ENCODE results near the gene PTPRB.
"Not testable (repeated sequence)": the region's sequence is repeated elsewhere in the genome, so short reads cannot be mapped to it uniquely, and the experiment has no call there.

PTPRB gene

DNA sequence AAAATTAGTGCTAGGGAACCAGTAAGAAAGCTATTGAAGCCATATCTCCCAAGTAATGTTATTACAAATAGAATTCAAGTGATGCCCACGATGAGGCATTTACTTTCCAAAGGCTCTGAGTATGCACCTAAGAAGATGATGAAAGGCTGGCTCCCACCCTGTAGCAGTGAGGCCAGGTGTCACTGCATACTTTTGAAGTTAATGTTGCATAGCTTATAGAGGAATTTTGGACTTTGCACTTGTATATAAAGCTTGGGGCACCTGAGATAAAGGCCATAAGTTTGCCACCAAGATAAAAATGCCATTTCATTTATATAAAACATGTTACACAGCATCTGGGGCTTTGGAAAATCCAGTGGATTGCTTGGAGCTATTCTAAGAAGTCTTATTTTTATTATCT is 96.2 kb downstream of the PTPRB start:
- no peak for DNase-seq (ENCODE audit: low read depth)

DNA sequence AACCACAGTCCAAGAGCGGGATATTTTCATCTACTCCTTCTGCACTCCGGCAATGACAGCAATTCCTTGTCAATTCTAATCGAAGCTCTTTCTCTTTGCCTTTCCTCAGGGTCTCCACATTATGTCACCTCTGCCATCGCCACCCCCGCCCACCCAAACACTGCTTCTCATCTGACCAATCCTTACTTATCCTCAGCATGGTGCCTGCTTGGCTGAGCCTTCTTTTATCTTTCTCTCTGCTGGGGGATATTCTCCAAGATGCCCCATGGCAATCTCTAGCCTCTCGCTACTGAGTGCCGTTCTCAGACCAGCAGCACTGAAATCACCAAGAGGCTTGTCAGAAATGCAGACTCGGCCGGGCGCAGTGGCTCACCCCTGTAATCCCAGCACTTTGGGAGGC is 100.6 kb downstream of the PTPRB start:
- no peak for DNase-seq (ENCODE audit: low read depth)

DNA sequence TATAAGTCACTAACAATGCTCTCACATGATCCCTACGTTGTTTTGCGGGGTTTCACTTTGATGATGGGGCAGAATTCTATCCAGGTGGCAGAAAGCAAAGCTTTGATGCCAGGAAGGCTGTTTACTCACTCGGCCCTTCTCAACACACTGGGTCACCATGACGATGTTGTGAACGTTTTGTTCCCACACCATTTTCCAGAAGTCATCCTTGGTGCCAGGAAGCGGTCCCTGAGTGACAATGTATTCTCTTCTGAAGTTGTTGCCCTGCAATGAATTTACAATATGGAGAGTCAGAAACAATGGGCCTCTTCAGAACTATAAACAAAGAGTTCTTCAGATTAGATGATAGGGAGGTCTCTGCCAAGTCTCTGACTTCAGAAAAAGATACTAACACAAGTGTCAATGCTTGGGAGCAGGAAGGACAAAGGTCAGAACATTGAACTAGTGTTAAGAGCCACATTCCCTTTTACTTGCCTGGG is 101.3 kb downstream of the PTPRB start:
- no peak for DNase-seq (ENCODE audit: low read depth)

DNA sequence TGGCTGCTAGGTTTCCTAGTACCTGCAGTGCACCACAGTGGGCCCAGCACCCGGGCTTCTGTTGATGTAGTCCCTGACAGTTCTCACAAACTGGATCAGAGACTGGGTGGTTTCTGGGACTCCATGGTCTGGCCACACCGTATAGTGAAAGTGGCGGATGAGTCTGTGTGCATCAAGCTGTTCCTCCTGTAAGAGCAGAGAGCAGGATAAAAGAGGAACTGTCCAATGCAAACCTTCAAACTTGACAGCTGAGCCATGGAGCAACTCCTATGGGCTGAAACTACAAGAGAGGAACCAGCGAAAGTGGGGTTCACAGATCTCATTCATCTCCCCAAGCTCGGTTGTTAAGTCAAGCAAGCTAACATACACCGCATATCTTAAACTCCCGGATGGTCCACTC is 102.8 kb downstream of the PTPRB start:
- no peak for DNase-seq (ENCODE audit: low read depth)

DNA sequence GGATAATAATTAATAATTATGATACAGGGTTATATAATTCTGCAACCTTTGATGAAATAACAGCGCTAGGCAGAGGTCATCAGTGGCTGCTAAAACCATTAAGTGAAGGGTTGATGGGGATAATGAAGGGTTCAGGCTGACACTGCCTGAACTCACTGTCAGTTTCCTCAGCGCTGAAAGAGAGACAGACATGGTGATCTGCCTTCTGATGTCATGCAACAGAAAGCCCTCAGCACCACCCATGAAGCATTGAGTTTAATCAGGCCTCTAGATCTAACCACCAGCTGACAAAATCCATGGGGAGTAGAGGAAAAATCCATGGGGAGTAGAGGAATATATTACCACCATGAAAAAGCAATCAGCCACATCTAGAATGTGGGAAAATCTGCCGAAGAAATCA is 107.6 kb downstream of the PTPRB start:
- DNase-seq (ENCODE audit: low read depth): no peak

DNA sequence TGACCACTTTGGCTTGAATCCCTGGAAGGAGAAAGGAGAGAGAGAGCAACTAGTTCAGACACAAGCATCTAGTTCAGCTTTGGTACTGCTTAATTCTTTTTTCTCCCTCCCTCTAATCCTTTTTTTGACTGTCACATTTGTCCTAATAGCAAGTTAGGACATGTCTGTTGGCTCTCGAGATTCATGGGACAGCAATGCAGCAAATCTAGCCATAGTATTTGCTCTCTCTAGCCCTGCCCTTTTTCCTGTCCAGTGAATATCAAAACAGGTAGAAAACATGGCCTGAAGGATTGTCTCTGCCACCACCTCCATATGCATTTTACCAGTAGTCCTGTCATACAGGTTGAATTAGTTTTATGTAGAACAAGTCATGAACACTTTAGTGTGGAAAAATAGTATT is 116.4 kb downstream of the PTPRB start:
- no peak for DNase-seq (ENCODE audit: low read depth)

DNA sequence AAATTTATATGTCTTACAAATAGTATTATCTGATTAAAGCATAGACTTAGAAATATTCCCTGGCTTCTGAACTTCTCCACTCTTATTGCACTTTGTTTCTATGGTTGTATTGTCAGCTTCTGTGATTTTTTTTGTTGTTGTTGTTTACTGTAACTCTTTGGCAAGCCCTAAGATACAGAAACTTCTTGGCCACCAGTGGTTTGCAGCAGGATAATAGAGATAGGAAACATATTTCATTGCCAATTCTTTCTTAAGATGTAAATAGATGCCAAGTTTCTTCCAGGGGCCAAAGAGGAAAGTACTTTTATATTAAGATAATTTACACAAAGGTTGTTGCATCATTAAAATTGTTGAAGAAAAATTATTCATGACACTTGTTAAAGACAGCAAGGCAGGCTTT is 123.8 kb downstream of the PTPRB start:
- no peak for DNase-seq (ENCODE audit: low read depth)

DNA sequence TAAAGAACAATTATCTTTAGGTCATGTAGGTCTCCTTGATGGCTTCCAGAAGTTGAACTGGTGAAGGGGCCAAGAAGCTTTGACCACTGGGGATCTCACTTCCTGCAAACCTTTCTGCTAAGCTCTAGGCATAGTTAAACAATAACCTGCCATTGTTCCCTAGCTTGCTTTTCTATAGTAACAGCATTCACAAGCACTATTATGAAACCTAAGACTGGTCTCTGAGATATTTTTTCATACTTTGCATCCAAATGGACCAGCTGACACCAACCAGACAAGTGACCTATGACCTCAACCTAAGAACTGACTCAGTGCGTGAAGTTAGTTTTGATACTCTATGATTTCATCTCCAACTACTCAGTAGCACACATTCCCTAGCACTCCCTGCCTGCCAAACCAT is 129.1 kb downstream of the PTPRB start:
- no peak for DNase-seq (ENCODE audit: low read depth)

DNA sequence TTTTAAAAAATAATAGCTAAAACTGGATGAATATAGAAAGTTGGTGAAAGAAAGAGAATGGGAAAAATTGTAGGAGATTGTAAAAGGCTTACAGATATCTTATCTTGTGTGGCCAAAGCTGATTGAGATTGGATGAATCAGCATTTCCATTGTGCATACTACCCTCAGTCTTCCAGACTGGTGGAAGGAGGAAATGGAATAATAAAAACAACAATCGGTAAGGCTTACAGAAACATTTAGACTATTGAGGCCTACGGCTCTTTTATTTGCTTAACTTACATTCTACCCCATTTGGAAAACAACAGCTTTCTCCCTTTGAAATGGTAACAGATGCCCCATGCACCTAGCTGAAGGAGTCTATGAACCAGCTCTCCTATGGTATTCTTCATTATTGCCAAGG is 129.8 kb downstream of the PTPRB start:
- no peak for DNase-seq (ENCODE audit: low read depth)

DNA sequence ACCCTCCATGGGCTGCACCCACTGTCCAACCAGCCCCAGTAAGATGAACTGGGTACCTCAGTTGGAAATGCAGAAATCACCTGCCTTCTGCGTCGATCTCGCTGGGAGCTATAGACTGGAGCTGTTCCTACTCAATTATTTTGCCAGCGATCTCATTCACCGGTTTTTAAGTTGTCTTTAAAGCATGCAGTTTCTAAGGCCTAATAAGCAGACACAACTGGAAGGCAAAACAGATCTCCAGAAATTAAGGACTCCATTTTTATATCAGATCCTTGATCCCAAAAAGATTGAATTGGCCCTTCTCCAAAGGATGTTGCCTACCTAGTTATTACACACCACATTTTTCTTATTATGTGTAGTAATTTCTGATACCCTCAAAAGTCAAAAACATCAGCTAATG is 139.7 kb downstream of the PTPRB start:
- no peak for DNase-seq (ENCODE audit: low read depth)

DNA sequence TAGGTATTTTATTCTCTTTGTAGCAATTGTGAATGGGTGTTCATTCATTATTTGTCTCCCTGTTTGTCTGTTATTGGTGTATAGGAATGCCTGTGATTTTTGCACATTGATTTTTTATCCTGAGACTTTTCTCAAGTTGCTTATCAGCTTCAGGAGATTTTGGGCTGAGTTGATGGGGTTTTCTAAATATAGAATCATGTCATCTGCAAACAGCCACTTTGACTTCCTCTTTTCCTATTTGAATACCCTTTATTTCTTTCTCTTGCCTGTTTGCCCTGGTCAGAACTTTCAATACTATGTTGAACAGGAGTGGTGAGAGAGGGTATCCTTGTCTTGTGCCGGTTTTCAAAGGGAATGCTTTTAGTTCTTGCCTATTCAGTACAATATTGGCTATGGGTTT is 144.3 kb downstream of the PTPRB start:
- not testable (repeated sequence) for DNase-seq (ENCODE audit: low read depth)

DNA sequence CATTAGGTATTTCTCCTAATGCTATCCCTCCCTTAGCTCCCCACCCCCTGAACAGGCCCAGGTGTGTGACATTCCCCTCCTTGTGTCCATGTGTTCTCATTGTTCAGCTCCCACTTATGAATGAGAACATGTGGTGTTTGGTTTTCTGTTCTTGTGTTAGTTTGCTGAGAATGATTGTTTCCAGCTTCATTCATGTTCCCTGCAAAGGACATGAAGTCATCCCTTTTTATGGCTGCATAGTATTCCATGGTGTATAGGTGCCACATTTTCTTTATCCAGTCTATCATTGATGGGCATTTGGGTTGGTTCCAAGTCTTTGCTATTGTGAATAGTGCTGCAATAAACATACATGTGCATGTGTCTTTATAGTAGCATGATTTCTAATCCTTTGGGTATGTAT is 146.3 kb downstream of the PTPRB start:
- not testable (repeated sequence) for DNase-seq (ENCODE audit: low read depth)

DNA sequence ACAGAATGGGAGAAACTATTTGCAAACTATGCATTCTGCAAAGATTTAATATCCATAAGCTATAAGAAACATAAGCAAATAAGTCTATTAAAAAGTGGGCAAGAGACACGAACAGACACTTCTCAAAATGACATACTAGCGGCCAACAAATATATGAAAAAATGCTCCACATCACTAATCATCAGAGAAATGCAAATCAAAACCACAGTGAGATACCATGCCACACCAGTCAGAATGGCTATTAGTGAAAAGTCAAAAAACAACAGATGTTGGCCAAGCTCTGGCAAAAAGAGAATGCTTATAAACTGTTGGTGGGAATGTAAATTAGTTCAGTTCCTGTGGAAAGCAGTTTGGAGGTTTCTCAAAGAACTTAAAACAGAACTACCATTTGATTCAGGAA is 149.8 kb downstream of the PTPRB start:
- no peak for DNase-seq (ENCODE audit: low read depth)

DNA sequence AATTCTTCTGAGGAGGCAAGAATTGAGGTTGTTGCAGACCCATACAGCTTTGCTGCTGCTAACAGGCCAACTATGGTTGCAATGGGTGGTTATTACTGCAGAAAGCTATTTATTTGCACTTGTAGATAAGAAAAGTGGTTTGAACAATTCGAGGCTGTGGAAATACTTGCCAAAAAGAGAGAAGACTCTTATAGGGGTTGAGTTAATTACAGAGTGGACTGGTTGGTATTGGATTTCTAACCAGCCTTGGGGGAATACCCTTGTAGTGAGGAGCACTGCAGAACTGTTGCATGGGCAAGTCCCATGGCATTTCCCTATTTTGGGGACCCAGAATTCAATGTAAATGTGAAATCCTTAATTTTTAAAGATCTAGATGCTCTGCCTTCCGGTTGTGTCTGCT is 150.6 kb downstream of the PTPRB start:
- DNase-seq (ENCODE audit: low read depth): no peak

DNA sequence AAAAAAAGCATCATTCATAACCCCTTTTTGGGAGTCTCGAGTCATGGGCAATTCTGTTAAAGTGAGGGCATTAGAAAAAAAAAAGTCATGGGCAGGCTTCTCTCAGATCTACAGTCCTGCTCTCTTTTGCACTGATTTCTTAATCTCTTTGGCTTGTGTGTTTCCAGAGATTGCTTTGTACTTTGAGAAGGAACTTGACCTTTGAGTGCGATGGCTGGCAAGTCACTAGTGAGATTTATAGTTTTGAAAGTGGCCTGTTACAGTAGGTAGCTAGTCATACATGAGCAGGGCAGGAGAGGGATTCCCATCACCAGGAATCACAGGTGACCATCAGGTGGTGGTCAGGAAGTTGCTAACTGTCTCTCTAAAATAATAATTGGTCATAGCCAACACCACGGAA is 151.5 kb downstream of the PTPRB start:
- no peak for DNase-seq (ENCODE audit: low read depth)

DNA sequence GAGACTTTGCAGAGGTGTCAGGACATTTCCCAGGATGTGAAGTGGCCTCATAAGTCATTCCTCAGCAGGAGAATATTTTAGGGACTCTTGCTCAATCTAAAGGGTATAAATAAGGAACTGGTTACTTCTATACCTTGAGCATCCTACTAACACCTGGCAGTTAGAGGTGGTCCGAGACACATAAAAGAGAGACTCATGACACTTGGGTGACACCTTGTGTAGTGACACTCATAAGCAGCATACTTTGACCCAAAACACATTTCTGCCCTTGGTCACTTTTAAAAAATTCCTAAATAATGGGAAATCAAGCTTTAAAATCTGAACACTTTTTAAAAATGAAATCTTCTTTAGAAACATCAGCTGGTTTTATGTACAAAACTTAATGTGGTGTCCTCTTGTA is 152.8 kb downstream of the PTPRB start:
- no peak for DNase-seq (ENCODE audit: low read depth)

DNA sequence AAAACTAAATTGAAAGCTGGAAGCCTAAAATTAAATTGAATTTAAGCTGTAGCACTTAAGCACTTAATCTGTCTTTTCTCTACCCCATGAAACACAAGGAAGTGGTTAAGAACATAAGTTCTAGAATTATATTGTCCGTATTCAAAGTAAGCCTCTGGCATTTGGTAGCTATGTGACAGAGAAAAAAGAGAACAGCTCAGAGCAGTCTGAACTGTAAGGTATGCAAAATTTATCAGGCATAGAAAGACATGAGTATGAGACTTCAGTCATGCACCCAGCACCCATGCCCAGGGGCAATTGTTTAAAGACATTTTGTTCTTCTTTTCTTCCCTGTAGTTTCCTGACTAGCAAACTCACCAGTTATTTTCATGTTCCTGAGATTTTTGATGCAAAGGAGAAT is 154.5 kb downstream of the PTPRB start:
- no peak for DNase-seq (ENCODE audit: low read depth)

DNA sequence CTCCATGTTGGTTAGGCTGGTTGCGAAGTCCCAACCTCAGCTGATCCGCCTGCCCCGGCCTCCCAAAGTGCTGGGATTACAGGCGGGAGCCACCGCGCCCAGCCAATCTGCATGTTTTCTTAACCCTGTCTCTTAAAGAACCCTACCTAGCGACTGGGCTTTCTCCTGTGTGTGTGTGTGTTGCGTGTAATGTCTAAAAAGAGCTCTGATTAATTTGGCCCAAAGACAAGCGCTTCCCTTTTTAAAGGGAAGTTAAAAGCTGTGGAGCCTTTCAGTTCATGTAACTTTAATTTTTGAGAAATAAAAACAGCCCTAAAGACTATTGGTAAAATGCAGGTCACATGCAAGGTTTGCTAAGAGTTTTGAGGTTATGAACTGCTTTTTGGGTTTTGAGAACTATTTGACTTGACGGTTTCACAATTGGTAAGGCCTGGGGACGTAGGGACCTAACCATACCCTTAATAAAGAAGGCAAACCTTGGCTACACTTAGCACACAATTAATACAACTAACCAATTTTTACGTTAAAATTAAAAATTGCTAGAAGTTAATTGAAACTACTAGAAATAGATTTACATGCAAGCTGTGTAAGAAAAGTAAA is 167.9 kb downstream of the PTPRB start:
- no peak for DNase-seq (ENCODE audit: low read depth)

DNA sequence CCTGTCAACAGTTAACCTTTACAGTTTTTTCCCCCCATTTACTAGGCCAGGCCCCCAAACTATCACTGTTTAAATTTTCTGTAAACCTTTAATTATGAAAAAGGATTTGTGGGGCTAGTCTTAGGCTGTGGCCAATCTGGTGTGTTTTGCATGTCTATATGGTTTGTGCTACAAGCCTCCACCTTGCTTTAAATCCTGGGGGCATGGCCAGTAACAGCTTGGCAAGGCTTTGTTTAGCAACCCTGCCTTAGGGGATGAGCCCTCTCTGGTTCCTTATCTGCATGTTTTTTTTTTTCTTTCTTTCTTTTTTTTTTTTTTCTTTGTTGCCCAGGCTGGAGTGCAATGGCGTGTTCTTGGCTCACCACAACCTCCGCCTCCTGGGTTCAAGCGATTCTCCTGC is 168.5 kb downstream of the PTPRB start:
- no peak for DNase-seq (ENCODE audit: low read depth)

DNA sequence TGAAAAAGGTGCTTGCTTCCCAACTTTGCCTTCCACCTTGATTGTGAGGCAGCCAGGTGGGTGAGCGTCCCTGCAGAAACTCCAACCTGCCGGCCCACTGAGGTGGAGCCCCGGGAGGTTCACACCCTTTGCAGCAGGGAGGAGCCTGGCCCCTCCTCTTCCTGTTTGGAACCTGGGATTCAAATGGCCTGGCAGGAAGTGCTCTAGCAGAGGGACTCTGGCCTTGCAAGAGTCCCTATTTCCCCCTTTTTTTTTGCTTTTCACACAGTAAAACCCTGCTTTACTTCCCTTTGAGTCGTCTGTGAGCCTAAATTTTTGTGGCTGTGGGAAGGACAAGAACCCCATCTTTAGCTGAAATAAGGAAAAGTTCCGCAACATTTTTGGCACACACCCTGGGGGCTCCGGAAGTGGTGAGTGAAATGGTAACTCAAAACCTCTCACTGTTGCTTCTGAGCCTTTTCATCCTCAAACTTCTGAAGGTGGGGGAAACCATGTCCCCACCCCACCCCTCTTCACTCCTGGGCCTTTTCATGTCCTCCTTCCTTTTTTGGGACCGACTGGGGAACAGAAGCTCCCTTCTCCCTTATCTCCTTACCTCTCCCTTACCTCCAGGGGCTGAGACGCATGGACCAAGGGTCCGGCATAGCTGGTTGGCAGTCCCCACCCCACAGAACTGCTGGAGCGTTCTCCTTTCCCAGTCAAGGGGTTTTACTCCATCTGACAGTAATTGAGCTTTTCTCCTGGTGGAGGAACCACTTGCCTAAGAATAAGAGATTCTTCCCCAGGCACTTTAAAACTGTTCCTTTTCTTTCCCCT is 169.1 kb downstream of the PTPRB start:
- DNase-seq (ENCODE audit: low read depth): no peak

DNA sequence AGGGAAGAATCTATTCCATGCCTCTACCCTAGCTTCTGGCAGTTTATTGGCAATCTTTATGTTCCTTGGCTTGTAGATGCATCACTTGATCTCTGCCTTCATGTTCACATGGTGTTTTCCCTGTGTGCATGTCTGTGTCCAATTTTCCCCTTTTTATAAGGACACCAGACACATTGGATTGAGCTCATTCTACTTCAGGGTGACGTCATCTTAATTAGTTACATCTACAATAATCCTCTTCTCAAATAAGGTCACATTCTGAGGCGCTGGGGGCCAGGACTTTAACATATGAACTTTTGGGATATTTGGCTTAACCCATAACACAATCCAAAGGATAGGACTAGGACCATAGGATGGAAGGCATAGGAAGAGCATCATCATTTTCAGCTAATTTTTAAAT is 169.8 kb downstream of the PTPRB start:
- DNase-seq (ENCODE audit: low read depth): no peak

DNA sequence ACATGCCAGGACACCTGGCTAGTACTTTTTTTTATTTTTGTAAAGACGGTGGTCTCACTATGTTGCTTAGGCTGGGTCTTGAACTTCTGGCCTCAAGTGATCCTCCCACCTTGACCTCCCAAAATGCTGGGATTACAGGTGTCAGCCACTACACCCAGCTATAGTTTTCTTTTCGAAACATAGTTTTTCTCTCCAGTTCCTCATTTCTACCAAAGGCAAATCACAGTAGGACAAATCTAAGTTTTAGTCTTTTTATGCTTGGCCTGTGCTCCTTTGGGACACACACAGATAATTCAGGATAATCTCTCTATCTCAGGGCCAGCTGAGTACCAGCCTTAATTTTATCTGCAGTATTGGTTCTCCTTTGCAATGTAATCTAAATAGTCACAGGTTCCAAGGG is 170.5 kb downstream of the PTPRB start:
- no peak for DNase-seq (ENCODE audit: low read depth)
